ENCODE data around the gene POLG2. TPM values are rescaled to one million over a fixed set of nuclear protein-coding genes. Genes with fewer than 3 reads are reported as not detected.

POLG2 gene
- total and polyA plus RNA-seq, 10 of the 15 experiments (the other 5 are each of a cell fraction or from before 2014, with no cell fraction given), result 10.2 to 27.7 (median 22.2) TPM

DNA sequence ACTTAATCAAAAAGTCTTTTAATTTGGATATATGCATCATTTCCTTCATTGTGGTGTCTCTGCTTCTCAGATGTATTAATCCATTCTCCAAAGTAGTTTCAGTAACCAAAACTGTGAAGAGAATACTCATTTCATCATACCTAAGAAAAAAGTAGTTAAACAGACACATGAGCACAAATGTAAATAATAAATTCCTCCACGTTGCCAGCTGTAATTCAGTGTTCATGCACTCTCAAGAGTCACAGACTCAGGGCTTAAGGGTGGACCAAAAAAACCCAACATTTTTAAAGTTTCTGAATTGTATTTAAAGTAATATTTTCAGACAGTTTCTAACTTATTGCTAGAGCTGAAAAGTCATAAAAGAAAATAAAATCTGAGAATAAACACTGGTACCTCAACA is 19.0 kb downstream of the POLG2 start:
- no peak overlapping the region for H3K27ac ChIP-seq (ENCODE audit: control insufficient read depth, insufficient read depth)
- no peaks in the 10 kb centered on the region for H3K27me3 ChIP-seq (replicated peaks in 1 of 2; ENCODE audit: control insufficient read depth in 2 of 2, insufficient read depth in 2 of 2, low read length in 1 of 2)
- 9% methylated on average over 1 of the region's 1 CpG for WGBS (ENCODE audit: insufficient coverage, insufficient replicate concordance, low lambda C conversion rate, missing lambda C conversion rate)
- no peak overlapping the region for H3K9ac ChIP-seq (ENCODE audit: control insufficient read depth, insufficient read depth, low read length)
- SMC1A ChIA-PET (ENCODE audit: uncharacterized antibody, unreplicated experiment), result interaction anchor here (1.1 to 3.9 kb wide), 5 partner anchors 10 to 57 kb away, joined by 3 to 21 read pairs (median 6); no protein-coding TSS in a partner anchor
- POLR2A ChIA-PET, result interaction anchor here (0.9 to 1.2 kb wide), 2 partner anchors 27 to 121 kb away, joined by 3 read pairs; no protein-coding TSS in a partner anchor
- H4K20me1 ChIP-seq (ENCODE audit: control insufficient read depth, insufficient read depth), result no peaks in the 10 kb centered on the region
- no peak for FAIRE-seq
- no peaks in the 10 kb centered on the region for H3K79me2 ChIP-seq (ENCODE audit: control insufficient read depth, insufficient read depth, low read length)
- H3K36me3 ChIP-seq (ENCODE audit: control insufficient read depth in 2 of 2, insufficient read depth in 2 of 2, low read length in 1 of 2), result peaks cover 2 to 13% of the 10 kb centered on the region in 2 experiments; a peak in 3 of 4 replicates
- no TSS peak for BruUV-seq (replicated peaks)
- no peaks in the 10 kb centered on the region for H3K9me3 ChIP-seq (replicated peaks; ENCODE audit: control insufficient read depth, insufficient read depth, low read length)
- no peak for ATAC-seq
- no peak overlapping the region for H2AFZ ChIP-seq (ENCODE audit: control insufficient read depth, low read depth, low read length)
- RAD21 ChIA-PET (ENCODE audit: unreplicated experiment), result interaction anchor here (1.0 kb wide), 2 partner anchors 59 to 171 kb away, joined by 3 to 4 read pairs; no protein-coding TSS in a partner anchor
- CTCF ChIA-PET, result interaction anchor here (1.0 to 2.4 kb wide), 5 partner anchors 14 to 150 kb away, joined by 3 to 11 read pairs (median 4); no protein-coding TSS in a partner anchor
- DNase-seq (ENCODE audit: low read depth, low spot score), result no peak
- TF ChIP-seq RBBP5 (conservative IDR thresholded peaks at IDR 0.05), result no peak
- in situ Hi-C loops (cut with MboI) (no loop called here), intact Hi-C loops (cut with micrococcal nuclease; ENCODE audit: unreplicated experiment) (no loop called here)
- no peak overlapping the region for H3K4me2 ChIP-seq (ENCODE audit: control insufficient read depth, insufficient read depth)
- no peaks in the 10 kb centered on the region for H3K4me1 ChIP-seq (ENCODE audit: control insufficient read depth, insufficient read depth, low read length)
- H3K4me3 ChIP-seq, result no peak overlapping the region

DNA sequence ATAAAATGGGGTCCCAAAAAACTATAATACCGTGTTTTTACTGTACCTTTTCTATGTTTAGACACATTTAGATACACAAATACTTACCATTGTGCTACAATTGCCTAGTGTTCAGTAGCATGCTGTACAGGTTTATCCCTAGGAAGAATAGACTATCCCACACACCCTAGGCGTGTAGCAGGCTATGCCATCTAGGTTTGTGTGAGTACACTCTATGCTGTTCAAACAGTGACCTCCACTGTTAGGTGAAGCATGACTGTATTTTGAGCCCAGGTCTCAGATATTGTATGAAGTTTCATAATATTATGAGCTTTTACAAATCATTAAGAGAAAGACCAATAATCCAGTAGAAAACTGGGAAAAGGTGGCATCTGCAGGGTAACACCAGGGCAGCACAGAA is 24.3 kb downstream of the POLG2 start:
- no peaks in the 10 kb centered on the region for H3K79me2 ChIP-seq (ENCODE audit: control insufficient read depth, insufficient read depth, low read length)
- BruUV-seq (replicated peaks), result no TSS peak
- no peak overlapping the region for H3K27ac ChIP-seq (ENCODE audit: control insufficient read depth, insufficient read depth)
- no peak for ATAC-seq
- TF ChIP-seq, protein P1, sequence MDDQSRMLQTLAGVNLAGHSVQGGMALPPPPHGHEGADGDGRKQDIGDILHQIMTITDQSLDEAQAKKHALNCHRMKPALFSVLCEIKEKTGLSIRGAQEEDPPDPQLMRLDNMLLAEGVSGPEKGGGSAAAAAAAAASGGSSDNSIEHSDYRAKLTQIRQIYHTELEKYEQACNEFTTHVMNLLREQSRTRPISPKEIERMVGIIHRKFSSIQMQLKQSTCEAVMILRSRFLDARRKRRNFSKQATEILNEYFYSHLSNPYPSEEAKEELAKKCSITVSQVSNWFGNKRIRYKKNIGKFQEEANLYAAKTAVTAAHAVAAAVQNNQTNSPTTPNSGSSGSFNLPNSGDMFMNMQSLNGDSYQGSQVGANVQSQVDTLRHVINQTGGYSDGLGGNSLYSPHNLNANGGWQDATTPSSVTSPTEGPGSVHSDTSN (IDR thresholded peaks at IDR 0.05; ENCODE audit: insufficient replicate concordance, low read depth, low read length), result no peak
- TF ChIP-seq EED (IDR thresholded peaks at IDR 0.05; ENCODE audit: low read depth), result no peak
- TF ChIP-seq SREBF1 (IDR thresholded peaks at IDR 0.05; ENCODE audit: low read length), result no peak
- no peak for TF ChIP-seq MYC (IDR thresholded peaks at IDR 0.05; ENCODE audit: insufficient read depth, insufficient read length, insufficient replicate concordance, low read length, severe bottlenecking)
- TF ChIP-seq ZNF274 (IDR thresholded peaks at IDR 0.05; ENCODE audit: insufficient read depth, insufficient read length), result no peak
- no peak for TF ChIP-seq KLF5 (IDR thresholded peaks at IDR 0.05; ENCODE audit: partially characterized antibody)
- no peak for TF ChIP-seq HDGF (IDR thresholded peaks at IDR 0.05)
- H3K36me3 ChIP-seq (ENCODE audit: control insufficient read depth in 2 of 2, insufficient read depth in 2 of 2, low read length in 1 of 2), result peaks cover 0 to 5% of the 10 kb centered on the region in 2 experiments; a peak in 1 of 4 replicates
- no peaks in the 10 kb centered on the region for H4K20me1 ChIP-seq (ENCODE audit: control insufficient read depth, insufficient read depth)
- no peaks in the 10 kb centered on the region for H3K9me3 ChIP-seq (replicated peaks; ENCODE audit: control insufficient read depth, insufficient read depth, low read length)
- in situ Hi-C loops (cut with MboI), result no loop called here
- no peak overlapping the region for H3K9ac ChIP-seq (ENCODE audit: control insufficient read depth, insufficient read depth, low read length)
- ChIA-PET POLR2A (no interaction called here), RAD21 (ENCODE audit: unreplicated experiment) (no interaction called here), SMC1A (ENCODE audit: uncharacterized antibody, unreplicated experiment) (interaction anchor here (0.6 kb wide), 1 partner anchor 177 kb away, joined by 3 read pairs; no protein-coding TSS in a partner anchor), CTCF (interaction anchor here (1.2 to 1.4 kb wide), 2 partner anchors 18 to 53 kb away, joined by 5 to 6 read pairs; no protein-coding TSS in a partner anchor)
- no peak for FAIRE-seq
- DNase-seq (ENCODE audit: low read depth, low spot score), result no peak
- H3K4me2 ChIP-seq (ENCODE audit: control insufficient read depth, insufficient read depth), result no peak overlapping the region
- no peaks in the 10 kb centered on the region for H3K4me1 ChIP-seq (ENCODE audit: control insufficient read depth, insufficient read depth, low read length)
- no peaks in the 10 kb centered on the region for H3K27me3 ChIP-seq (replicated peaks in 1 of 2; ENCODE audit: control insufficient read depth in 2 of 2, insufficient read depth in 2 of 2, low read length in 1 of 2)
- intact Hi-C loops (cut with micrococcal nuclease; ENCODE audit: unreplicated experiment), result no loop called here
- no peak overlapping the region for H3K4me3 ChIP-seq
- H2AFZ ChIP-seq (ENCODE audit: control insufficient read depth, low read depth, low read length), result no peak overlapping the region
- WGBS (ENCODE audit: insufficient coverage, insufficient replicate concordance, low lambda C conversion rate, missing lambda C conversion rate), result 73% methylated on average over 2 of the region's 2 CpGs

Measured in GM12878 (cell line).